ENCODE data around the gene CAPZB.

CAPZB gene

GRCh38 chr1:19496527-19496874 is 11.2 kb upstream of the CAPZB start:
- no peak for DNase-seq

DNA sequence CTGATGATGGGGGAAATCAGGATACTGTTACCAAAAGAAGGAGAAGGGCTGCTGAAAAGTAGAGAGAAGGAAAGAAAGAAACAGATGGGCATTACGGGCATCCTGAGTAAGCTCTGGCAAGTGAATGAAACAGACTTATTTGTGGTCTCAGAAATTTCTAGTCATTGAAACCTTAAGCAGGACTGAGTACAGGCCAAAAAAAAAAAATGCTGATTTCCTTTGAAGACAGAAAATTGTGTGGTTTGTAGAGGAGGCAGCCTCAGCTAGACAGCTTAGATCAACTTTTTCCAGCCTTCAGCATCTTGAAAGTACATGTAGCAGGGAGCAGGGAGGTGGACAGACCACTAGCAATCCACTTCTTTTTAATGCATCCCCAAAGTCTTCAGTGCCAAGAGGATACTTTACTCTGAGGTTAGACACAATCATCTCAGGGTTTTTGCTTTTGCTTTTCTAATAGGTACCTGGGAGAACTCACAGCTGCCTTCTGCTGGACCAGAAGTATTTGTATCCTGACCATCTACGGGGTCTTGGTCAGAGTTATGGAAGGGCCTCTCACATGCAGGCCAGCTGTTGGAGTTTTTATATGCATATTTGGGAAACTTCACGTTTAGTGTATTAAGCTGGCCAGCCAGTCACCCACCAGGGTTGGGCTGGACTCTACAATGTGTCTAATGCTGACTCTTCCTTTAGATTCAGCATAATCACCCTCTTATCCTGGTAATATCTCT is 10.6 kb upstream of the CAPZB start:
- no peak for DNase-seq

GRCh38 chr1:19495000-19495656 is 9.8 kb upstream of the CAPZB start:
- DNase-seq, result no peak

DNA sequence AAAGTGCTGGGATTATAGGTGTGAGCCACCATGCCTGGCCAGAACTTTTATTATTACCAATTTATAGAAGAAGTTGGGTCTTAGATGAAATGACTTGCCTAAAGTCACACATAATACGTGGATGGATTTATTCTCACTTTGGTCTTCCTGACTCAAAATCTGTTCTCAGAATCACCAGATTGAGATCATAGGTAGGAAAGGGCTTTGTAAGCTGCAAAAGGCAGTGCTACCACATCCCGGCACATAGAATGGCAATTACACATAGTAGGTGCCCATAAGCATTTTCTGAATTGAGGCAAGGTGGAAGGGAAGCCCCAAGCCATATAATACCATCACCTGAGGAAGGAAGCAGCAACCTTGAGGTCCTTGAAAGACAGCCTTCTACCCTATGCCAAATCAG is 8.2 kb upstream of the CAPZB start:
- no peak for DNase-seq

DNA sequence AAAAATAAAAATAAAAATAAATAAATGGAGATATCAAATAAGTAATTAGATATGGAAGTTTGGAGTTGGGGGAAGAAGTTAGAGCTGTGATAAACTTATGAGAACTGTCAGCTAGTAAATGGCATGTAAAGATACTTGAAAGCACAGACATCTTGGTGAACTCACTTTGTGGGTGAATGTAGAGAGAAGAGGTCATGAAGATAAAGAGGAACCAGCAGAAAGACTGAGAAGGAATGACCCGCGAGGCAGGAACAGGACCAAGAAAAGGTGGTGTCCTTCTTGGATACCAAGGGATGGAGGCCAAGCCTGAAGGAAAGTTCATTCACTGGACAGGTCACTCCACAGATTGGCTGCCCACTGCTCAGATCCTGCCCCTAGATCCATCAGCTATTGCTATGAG is 4.7 kb upstream of the CAPZB start:
- no peak for DNase-seq

GRCh38 chr1:19488136-19488535 is 2.8 kb upstream of the CAPZB start:
- DNase-seq, result no peak

- no peak for DNase-seq
Observed at GRCh38 chr1:19484798-19485361, 459 bp downstream of the CAPZB start.

- no peak for DNase-seq
Observed at GRCh38 chr1:19484338-19484797, 971 bp downstream of the CAPZB start.

DNA sequence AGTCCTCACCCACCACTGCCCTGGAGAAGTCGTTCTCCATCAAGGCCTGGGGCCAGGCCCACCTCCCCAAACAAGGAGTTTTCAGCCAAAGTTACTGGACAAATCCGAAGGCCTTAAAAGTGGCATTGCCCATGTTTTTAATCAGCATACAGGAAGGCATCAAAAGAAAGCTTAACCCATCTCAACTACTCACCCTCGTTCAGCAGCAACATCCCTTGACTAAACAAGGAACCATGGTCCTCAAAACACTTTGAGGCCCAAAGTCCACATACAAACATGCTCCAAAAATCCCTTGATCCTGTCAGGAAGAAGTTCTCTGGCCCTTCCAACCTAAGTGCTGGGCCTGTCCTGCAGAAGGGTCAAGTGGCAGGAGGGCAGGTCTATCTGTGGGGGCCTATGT is 1.6 kb downstream of the CAPZB start:
- no peak for DNase-seq

GRCh38 chr1:19483261-19483660 is 2.1 kb downstream of the CAPZB start:
- no peak for DNase-seq

DNA sequence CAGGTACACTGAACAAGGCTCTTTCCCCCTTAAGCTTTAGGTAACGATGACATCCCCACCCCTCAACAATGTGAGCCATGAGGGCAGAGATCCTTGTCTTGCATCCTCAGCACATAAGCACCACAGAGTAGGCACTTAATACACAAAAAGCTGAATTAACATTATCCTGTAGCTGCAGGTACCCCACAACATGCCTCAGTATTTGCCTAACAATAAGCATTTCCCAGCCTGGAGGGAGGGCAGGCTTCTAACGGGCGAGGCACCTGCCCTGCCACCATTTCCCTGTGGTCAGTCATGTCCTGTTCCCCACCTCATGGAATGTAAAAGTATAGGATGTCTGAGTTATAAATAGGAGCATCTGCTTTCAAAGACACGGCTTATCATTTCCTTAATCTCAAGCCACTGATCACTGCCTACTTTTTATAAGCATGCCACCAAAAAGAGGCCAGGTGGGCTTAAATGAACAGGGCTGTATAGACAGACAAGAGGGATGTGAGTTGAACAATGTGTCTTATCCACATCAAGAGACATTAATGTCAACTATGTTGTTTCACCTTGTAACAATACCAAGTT is 3.4 kb downstream of the CAPZB start:
- no peak for DNase-seq

GRCh38 chr1:19480282-19480681 is 5.1 kb downstream of the CAPZB start:
- no peak for DNase-seq

GRCh38 chr1:19479351-19480120 is 5.8 kb downstream of the CAPZB start:
- no peak for DNase-seq

DNA sequence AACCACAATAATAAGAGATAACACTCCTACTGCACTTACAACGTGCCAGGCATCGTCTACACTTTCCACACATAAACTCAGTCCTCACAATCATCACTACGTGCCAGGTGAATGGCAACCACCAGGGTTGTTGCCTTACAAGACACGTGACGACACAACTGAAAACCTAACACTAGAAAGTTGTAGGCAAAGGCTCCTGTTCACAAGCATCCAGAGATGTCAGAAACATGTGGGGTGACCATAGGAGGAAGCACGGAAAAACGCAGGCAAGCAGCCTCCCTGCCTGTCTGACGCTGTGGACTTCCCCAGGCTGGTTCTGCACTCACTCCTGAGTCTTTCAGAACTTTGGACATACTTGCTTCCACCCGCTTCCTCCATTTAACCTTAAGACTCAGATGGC is 7.0 kb downstream of the CAPZB start:
- no peak for DNase-seq

DNA sequence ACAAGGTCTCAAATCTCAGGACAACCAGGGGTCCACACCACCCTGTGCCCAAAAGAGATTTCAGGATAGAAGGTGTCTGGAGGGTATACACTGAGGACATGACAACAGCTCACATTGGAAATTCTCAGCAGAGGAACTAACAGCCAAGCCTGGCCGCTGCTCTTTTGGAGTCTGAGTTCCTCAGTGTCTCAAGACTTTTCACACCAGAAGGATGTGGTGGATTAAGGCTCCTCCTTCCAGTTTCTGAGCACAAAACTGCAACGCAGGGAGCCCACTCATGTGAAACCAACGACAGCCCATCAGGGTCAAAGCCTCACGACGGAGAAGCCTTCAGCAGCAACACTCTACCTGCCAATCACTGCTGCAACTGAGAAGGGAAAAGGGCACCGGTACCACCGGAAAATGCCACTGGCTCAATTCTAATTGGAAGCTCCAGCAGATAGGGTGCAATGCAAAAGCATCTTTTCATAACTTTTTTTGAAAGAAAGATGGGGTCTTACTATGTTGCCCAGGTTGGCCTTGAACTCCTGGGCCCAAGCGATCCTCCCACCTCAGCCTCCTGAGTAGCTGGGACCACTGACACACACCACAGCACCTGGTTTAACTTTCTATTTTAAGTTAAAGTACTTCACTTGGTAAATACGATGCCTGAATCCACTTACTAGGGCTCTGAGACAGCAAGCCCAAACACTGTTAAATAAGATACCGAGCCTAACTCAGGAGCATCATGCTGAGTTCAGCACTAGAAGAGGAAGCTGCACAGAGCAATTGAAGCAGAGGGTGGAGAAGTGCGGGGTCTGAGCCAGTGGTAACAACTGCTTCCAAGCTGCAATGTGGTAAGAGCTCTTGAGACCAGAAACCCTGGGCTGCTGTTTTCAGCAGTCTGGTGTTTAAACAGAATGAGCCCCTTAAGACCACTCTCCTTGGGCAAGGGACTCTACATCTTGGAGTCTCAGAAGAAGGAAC is 7.8 kb downstream of the CAPZB start:
- no peak for DNase-seq

- DNase-seq, result no peak
Observed at GRCh38 chr1:19476450-19477190, 8.7 kb downstream of the CAPZB start.

DNA sequence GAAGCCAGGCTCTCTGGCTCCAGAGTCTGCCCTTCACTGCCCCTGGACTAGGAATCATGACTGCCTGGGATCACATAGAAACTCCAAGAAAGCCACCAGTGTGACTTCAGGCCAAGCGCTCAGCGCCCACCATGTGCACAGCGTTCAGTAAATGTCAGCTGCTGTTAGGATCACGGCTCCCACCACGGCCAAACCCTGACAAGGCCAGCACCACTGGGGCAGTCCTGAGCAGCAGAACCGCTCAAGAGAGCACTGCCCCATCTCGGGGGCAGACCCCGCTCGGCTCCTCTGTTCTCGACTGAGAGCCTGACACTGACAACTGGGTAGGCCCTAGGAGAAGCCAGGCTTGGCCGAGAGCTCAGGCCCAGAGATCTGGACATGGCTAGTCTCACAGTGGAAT is 10.0 kb downstream of the CAPZB start:
- DNase-seq, result no peak

DNA sequence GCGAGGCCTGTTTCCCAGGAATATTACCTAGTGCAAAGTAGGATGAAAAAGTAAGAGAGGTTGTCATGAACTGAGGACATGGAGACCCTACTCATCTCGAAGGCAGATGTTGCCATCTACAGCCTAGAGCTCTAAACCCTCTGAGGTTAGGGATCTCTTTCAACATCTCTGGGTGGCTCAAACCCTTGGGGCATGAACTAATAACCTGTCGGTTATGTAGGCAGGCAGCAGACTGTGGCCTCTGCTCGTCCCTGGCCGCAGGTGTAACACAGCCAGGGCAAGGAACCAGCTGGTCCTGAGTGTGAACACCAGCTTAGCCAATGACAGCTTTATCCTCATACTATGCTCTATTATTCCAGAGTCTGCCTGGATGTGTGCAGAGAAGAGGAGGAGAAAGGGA is 13.2 kb downstream of the CAPZB start:
- no peak for DNase-seq

- no peak for DNase-seq
Observed at GRCh38 chr1:19469004-19469403, 16.3 kb downstream of the CAPZB start.

DNA sequence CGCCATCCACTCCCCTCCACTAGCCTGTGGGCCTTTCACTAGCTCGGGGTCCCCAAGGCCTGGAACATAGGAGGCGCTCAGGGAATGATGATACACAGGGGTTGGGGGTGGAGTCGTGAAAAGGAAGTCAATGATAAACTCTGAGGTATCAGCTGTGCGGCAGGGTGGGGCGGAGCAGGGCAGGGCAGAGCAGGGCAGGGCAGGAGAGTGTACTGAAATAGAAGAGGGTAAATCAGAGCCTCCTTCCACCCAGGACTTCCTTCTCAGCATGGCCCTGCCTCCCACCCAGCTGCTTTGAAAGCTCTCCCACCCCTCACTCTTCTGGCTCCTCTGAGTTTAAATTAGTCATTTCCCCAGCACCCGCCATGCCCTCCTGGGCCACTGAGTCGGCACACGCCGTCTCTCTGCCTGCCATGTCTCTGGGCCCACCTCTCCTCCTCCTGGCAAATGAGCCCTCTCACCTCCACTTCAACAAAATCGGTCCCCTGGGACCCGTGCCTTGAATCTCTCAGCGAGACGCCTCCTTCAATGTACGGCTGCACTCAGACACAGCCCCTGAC is 16.9 kb downstream of the CAPZB start:
- no peak for DNase-seq

Measured in SHP77 treated with DMSO at 0.1 percent for 48 hours (cell line).